Left ventricle myocardium superior (tissue), 1 donor: Measurements from ENCODE around the gene KCNK13. TPM values are rescaled to one million over a fixed set of nuclear protein-coding genes. Genes with fewer than 3 reads are reported as not detected.
A peak's percentile ranks its signal among the peaks of the same experiment; 100 is the strongest.
"Not testable (repeated sequence)": the region's sequence is repeated elsewhere in the genome, so short reads cannot be mapped to it uniquely, and the experiment has no call there.

ENCODE experiments used
- ATAC-seq: fragments of 200-7000 bp; cut with Tn5 transposase; one replicate; pipeline ENCODE4 v1.9.1; 2020; ENCODE audit warnings: mild to moderate bottlenecking, moderate library complexity
- DNase-seq: peaks from one replicate; pipeline ENCODE4 v3.0.0-alpha.2; 2020
- intact Hi-C: fragments of 100-400 bp; cut with micrococcal nuclease; formaldehyde crosslinking; loops from one replicate; pipeline ENCODE4 v1.11.0; 2022
- total RNA-seq: library from RNA; stranded (reverse); fragmentation: NEBNext Ultra II Directional; extraction: Animal tissue kit (Norgen Biotek cat#: 25700); gene quantifications from one replicate; pipeline ENCODE4 v1.2.1, GENCODE V29; 2021
- donor health status: DM: no; HTN: yes; CAD: no; lungs with severe emphysema.

KCNK13 gene
- total RNA-seq, 1 donor from 2014 or later: 4.5 TPM

- DNase-seq (no peak), ATAC-seq (no peak)
- intact Hi-C loops: no loop called here
Observed at GRCh38 chr14:90058876-90059458, 2.8 kb upstream of the KCNK13 start.

- DNase-seq (peak; percentile 76), ATAC-seq (peak; percentile 93)
- intact Hi-C loops: no loop called here
Observed at GRCh38 chr14:90060312-90060964, 1.4 kb upstream of the KCNK13 start.

DNA sequence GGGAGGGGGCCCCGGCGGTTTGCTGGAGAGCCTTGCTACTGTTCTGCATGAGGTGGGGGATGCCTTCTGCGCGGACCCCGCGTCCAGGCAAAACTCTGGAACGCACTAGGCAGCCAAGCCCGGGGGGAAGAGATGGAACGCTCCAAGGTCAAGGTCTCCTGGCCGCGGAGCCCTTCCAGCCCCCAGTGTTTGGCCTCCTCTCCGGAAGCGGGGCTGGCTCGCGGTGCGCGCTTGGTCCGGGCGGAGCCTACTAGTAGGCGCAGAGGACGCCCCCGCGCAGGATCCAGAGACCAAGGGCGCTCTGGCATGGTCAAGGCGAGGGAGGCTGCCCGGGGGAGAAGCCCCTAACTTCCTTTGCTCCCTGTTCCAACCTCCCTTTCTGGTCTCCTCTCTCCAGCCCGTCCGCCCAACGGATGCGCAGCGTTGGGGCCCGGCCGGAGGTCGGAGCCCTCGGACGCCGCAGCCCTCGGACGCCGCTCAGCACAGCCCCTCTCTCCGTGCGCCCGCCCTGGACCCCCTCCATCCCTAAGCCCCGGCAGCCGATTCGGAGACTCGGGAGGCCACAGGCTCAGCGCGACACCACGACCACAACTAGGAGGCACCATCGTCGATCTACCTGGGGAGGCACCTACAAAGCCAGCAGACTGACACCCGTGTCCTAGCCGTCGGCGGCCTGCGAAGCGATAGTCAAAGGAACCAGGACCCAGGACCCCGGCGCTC lies 669 bp upstream of the KCNK13 start:
- ATAC-seq: peak; percentile 54
- intact Hi-C loops: no loop called here
- peak; percentile 38 for DNase-seq

DNA sequence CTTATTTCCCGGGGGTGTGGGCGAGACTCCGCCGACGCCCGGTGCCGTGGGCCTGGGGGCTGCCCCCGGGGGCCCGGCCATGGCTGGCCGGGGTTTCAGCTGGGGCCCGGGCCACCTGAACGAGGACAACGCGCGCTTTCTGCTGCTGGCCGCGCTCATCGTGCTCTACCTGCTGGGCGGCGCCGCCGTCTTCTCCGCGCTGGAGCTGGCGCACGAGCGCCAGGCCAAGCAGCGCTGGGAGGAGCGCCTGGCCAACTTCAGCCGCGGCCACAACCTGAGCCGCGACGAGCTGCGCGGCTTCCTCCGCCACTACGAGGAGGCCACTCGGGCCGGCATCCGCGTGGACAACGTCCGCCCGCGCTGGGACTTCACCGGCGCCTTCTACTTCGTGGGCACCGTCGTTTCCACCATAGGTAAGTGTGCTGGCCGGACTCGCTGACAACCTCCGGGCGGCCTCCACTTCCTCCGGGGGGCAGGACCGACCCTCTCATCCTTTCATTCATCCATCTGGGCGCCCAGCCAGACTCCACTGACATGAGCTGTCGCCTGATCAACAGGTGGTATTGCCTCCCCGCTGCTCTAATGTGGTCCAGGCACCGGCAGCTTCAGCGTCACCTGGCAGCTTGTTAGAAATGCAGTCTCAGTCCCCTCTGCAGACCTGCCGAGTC lies 467 bp downstream of the KCNK13 start:
- ATAC-seq (peak; percentile 33), DNase-seq (peak; percentile 45)
- intact Hi-C loops: no loop called here

DNA sequence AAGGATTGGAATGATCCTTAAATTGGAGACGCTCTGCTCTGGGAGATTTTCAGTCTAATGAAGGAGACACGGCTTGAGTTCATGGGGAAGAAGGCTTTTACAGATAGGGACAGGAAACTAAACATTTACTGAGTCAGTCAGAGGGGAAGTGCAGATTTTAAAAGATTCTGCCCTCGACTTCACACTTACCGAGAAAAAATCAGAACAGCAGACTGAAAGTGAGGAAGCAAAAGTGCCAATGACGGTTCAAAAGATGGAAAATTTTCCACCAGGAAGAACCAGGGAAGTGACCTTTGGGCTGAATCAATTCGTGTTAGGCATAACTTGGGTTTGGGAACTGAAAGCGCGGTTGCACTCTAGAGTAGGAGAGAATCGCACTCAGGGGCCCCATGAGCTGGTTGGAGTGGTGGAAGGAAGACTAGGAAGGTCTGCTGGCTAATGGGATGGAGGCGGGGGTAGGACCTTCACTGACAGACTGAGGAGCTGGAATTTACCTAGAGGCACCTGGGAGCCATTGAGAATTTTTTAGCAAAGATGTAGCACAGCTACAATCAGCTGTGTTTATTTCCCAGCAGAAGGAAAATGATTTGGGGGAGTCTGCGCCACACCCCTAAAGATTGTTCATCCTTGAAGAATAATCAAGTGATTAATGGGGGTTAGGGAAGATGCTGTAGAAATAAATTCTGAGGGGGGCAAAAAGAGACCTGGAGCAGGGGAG lies 1.2 kb downstream of the KCNK13 start:
- intact Hi-C loops: no loop called here
- no peak for ATAC-seq
- no peak for DNase-seq

DNA sequence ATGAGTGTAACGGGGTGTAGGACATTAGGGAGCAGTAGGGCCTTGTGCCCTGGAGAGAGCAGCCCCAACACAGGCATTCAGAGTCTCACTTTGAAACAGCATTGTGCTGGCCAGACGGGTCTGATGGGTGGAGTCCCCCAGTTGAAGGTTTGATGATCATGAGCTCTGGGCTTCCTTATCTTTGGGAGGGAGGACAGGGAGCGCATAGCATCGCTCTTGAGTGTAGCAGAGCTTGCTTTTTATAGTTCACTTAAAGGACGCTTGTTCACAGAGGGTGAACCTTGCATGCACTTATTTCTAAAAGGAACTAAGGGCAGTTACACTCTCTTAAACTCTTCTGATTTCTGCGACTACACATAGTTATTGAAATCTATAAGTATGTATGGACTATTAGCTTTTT lies 10.6 kb downstream of the KCNK13 start:
- intact Hi-C loops: no loop called here
- ATAC-seq: peak; percentile 91
- no peak for DNase-seq

DNA sequence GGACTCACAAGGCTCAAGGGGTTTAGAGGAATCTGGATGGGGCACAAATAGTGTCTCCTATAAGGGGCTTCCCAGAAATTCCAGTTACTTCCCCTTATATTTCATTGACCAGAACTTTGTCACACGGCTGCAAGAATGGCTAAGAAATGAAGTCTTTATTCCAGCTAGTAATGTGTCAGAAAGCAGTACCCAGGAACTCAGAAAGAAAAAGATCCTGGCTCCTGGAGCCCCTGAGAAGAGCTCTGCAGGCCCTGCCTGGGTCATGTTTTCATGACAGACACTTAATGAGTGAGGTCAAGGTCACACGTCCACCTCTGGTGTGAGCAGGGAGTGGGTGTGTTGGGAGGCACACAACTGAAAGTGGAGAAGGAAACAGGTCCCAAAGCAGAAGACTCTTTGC lies 17.8 kb downstream of the KCNK13 start:
- ATAC-seq (no peak), DNase-seq (no peak)
- intact Hi-C loops: no loop called here

DNA sequence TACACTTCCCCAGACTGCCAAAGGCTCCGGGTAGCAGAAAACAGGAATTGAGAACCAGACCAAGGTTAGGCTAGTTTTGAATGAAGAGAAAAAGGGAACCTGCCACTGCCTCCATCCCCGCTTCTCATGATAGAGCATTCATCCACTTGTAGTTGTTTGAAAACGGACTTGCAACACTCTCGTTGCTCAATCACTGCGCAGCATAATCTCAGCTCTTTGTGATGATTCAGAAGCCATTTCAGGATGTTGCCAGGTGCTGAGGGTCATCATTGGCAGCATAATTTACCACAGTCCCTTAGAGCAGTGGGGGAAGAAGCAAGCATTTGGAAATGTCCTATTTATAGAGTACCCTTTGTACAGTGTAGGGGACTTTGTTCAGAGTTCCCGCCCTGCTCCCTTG lies 25.6 kb downstream of the KCNK13 start:
- intact Hi-C loops: no loop called here
- ATAC-seq (peak; percentile 96), DNase-seq (no peak)

- intact Hi-C loops: no loop called here
- ATAC-seq (no peak), DNase-seq (no peak)
Observed at GRCh38 chr14:90088176-90088575, 26.4 kb downstream of the KCNK13 start.

DNA sequence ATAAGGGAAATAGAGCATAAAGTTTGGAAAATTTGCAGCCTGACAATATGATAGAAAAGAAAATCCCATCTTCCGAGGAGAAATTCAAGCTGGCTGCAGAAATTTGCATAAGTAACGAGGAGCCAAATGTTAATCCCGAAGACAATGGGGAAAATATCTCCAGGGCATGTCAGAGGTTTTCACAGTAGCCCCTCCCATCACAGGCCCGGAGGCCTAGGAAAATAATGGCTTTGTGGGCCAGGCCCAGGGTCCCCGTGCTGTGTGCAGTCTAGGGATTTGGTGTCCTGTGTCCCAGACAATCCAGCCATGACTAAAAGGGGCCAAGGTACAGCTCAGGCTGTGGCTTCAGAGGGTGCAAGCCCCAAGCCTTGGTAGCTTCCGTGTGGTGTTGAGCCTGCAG lies 27.7 kb downstream of the KCNK13 start:
- ATAC-seq, intact Hi-C loops, DNase-seq: not testable (repeated sequence)

- intact Hi-C loops: no loop called here
- DNase-seq (no peak), ATAC-seq (peak; percentile 66)
Observed at GRCh38 chr14:90091393-90091792, 29.6 kb downstream of the KCNK13 start.

DNA sequence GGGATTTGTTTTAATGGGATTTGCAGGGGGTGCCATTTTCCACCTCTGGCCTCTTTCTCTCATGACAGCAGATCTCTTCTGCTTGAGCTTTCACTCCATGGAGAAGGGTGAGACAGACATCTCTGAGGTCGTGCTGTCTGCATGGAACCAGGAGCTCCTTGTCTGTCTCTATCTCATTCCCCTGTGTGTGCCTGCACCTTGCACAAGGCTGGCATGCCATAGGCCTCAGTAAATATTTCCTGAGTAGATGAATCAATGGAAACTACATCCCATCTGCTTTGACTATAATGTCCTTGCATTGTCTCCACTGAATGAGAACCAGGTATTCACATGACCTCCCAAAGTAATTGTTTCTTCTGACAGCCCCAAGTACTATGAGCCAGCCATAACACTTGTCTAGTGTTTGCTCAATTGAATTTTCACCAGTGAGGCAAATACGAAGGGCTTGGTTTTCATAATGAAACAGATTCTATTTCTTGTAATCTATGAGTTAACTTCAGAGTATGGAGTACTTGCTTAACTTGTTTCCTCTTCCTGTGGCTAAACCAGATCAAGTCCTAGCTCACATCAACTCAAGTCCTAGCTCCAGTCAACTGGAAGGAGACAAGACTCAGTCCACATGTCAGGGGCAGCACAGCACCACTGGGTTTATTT lies 32.3 kb downstream of the KCNK13 start:
- ATAC-seq: no peak
- DNase-seq: no peak
- intact Hi-C loops: no loop called here

- DNase-seq (no peak), ATAC-seq (no peak)
- intact Hi-C loops: no loop called here
Observed at GRCh38 chr14:90095096-90095495, 33.3 kb downstream of the KCNK13 start.

DNA sequence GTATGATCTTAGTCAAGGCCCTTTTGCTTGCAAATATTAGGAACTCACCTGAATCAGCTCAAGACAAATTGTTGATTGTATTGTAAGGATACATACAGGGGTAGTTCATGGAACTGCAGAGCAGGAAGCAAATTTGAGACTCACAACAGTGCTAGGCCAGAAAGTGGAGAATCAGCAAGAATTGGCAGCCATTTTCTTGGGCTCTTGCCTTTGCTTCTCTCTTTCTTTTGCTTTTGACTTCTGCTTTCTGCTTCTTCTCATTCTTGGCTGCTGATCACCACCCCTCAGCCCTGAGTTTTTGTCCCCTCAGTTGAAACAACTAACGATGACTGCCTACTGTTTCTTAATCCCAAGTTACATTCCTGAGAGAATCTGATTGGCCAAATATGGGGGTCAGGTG lies 34.8 kb downstream of the KCNK13 start:
- intact Hi-C loops: no loop called here
- no peak for ATAC-seq
- no peak for DNase-seq

- intact Hi-C loops: no loop called here
- no peak for ATAC-seq
- DNase-seq: no peak
Observed at GRCh38 chr14:90103808-90104207, 42.0 kb downstream of the KCNK13 start.

DNA sequence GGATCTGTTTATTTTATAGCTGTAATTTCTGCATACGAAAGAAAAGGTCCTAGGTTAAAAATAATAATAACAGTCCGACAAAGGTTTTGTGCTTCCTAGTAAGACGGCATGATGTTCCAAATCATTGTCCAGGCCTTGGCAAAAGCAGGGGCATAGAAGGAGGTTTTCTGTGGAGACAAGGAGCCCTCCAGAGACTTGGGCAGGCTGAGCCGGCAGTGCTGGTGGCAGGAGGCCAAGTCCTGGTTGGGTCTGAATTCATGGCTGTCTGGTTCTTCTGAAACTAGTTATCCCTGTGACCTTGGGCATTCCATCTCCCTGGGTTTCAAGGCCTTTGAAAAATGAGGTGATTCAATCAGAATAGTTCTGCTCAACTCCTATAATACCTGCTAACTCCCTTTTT lies 44.0 kb downstream of the KCNK13 start:
- intact Hi-C loops: no loop called here
- ATAC-seq (no peak), DNase-seq (peak; percentile 71)

DNA sequence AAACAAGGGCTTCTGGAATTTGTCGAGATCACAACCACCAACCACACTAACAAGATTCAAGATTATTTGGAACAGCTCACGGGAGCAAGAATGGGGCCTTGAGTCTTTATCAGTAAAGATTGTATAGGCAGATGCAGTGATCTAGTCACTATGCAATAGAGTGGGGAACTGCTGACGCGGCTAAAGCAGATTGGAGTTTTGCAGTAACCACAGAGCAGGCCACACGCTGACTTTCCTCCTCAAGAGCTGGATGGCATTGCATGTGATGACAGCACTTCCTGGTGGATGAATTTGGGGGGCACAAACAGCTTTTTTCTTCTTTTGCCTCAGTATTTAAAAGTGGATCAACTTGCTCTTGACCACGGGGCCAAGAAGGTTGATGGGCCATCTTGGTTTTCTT lies 46.0 kb downstream of the KCNK13 start:
- ATAC-seq (no peak), DNase-seq (no peak)
- intact Hi-C loops: no loop called here

DNA sequence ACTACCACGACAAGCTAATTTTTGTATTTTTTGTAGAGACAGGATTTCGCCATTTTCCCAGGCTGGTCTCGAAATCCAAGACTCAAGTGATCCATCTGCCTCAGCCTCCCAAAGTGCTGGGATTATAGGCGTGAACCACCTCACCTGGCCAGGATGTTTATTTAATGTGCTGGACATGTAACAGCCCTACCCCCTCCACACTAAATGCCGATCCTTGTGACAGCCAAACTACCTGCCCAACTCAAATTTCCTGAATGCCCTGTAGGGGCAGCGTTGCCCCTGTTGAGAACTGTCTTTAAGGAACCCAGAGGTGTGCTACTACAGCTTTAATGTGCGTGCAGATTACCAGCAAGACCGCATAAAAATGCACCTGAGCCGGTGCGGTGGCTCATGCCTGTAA lies 48.1 kb downstream of the KCNK13 start:
- ATAC-seq (no peak), DNase-seq (no peak)
- intact Hi-C loops: no loop called here

DNA sequence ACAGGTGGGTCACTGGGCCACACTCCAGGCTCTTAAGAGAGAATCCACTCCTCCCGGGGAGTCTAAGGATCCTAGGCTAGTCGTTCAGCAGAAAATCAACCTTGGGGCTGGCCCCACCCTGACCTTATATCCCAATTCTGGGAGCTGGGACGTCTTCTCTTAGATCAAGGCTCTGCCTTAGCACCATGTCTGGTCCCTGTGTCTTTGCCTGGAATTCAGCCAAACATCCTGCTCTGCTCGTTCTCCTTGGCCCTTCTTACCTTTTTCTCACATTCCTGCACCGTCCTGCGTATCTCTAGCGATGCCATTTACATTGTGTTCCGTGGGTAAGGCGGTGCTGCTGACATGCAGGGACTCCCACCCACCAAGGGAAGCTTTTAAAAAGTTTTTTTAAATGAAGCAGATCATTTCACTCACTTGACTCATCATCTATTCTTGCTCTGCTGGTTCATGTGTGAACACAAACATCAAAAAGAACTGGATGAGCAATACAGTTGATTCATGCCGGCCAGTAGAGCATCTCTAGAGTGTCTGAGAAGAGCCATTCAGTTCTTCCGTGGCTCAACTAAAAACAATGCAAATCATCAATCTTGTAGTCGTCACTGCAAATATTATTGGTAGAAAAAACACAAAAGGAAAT lies 50.2 kb downstream of the KCNK13 start:
- intact Hi-C loops: no loop called here
- no peak for ATAC-seq
- no peak for DNase-seq
